Activated CD8-positive, alpha-beta memory T cell treated with anti-CD3 and anti-CD28 coated beads, Interleukin-2, amount 50 U/mL, for 24 hours (primary cell): ENCODE data around the gene GRIK2.
"Not testable (repeated sequence)": the region's sequence is repeated elsewhere in the genome, so short reads cannot be mapped to it uniquely, and the experiment has no call there.

Source experiments
- DNase-seq: peaks from one replicate; pipeline ENCODE4 v3.0.0-alpha.2; 2020; ENCODE audit errors: extremely low read depth

GRIK2 gene

GRCh38 chr6:101630941-101631340 lies 237.4 kb downstream of the GRIK2 start:
- DNase-seq = no peak

GRCh38 chr6:101633081-101633480 lies 239.6 kb downstream of the GRIK2 start:
- DNase-seq = no peak

GRCh38 chr6:101638865-101639264 lies 245.4 kb downstream of the GRIK2 start:
- DNase-seq = not testable (repeated sequence)

GRCh38 chr6:101640131-101640530 lies 246.6 kb downstream of the GRIK2 start:
- no peak for DNase-seq

GRCh38 chr6:101645770-101646169 lies 252.3 kb downstream of the GRIK2 start:
- no peak for DNase-seq

GRCh38 chr6:101650402-101651100 lies 257.0 kb downstream of the GRIK2 start:
- no peak for DNase-seq

- no peak for DNase-seq
Measured at GRCh38 chr6:101652079-101652478, 258.6 kb downstream of the GRIK2 start.

- DNase-seq = no peak
Measured at GRCh38 chr6:101655109-101655508, 261.6 kb downstream of the GRIK2 start.

GRCh38 chr6:101662111-101662897 lies 268.8 kb downstream of the GRIK2 start:
- no peak for DNase-seq

GRCh38 chr6:101663100-101663499 lies 269.6 kb downstream of the GRIK2 start:
- DNase-seq = no peak

- DNase-seq = no peak
Measured at GRCh38 chr6:101666256-101666655, 272.7 kb downstream of the GRIK2 start.

- no peak for DNase-seq
Measured at GRCh38 chr6:101668496-101669030, 275.1 kb downstream of the GRIK2 start.

- no peak for DNase-seq
Measured at GRCh38 chr6:101676187-101676586, 282.7 kb downstream of the GRIK2 start.

- no peak for DNase-seq
Measured at GRCh38 chr6:101682937-101683336, 289.4 kb downstream of the GRIK2 start.

- no peak for DNase-seq
Measured at GRCh38 chr6:101683884-101684283, 290.4 kb downstream of the GRIK2 start.

- DNase-seq = no peak
Measured at GRCh38 chr6:101686653-101687052, 293.1 kb downstream of the GRIK2 start.

GRCh38 chr6:101689156-101689555 lies 295.6 kb downstream of the GRIK2 start:
- DNase-seq = no peak

- DNase-seq = no peak
Measured at GRCh38 chr6:101689695-101690094, 296.2 kb downstream of the GRIK2 start.

- DNase-seq = no peak
Measured at GRCh38 chr6:101700655-101701054, 307.1 kb downstream of the GRIK2 start.

GRCh38 chr6:101703311-101703710 lies 309.8 kb downstream of the GRIK2 start:
- DNase-seq = no peak

GRCh38 chr6:101705866-101706265 lies 312.4 kb downstream of the GRIK2 start:
- DNase-seq = no peak

- no peak for DNase-seq
Measured at GRCh38 chr6:101706576-101706975, 313.1 kb downstream of the GRIK2 start.

GRCh38 chr6:101711518-101711917 lies 318.0 kb downstream of the GRIK2 start:
- no peak for DNase-seq
